GM19025 (cell line): ENCODE measurements around the gene ANKRD6.
"Not testable (repeated sequence)": the region's sequence is repeated elsewhere in the genome, so short reads cannot be mapped to it uniquely, and the experiment has no call there.

Experiments used
- ATAC-seq: cut with Tn5 transposase; IDR thresholded peaks from one replicate; pipeline ENCODE4 v1.9.1; 2021; ENCODE audit warnings: mild to moderate bottlenecking, low read depth, moderate library complexity; ENCODE audit not compliant: unreplicated experiment

ANKRD6 gene

DNA sequence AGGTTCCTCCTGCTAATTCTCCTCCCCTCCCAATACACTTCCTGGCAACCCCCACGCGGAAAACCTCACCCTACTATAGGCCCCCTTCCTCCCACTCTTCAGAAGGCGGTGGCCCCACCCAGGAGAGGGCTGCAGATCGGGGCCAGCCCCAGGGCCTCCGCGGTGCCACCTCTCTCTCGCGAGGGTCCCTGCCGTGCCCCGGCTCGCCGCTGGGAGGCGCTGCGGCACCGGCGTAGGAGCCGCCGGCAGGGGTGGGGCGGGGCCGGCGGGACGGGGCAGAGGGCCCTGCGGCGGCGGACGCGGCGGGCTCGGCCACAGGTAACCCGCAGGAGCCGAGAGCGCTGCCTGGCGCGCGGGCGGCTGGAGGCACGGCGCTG, at the start of gene ANKRD6:
TSS of gene ANKRD6 (plus strand) at position 278 of the 377 bp plus-strand sequence. CDS start 133,825 bp downstream, outside the sequence.
- peak; percentile 81 for ATAC-seq

DNA sequence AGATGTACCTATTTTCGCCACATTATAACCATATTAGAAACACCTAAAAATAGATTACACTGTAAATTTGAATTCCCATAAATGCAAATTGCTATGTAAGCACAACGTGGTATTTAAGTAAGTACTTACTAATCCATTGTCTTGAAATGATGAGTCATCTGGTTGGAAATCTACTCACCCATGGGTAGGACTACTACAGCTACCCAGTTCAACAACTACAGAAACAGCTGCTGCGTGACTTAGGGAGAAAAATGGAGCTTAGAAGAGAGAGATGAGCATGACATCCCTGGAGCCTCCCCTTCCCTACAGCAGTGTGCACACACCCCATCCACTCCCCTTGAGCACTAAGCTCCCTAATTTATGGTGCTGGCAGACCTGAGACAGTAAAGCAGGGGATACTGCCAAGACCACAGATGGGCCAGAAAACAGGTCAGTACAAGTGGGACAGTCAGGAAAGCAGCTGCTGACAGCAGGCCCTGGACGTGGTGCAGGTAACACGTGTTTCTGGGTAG, 47.7 kb upstream of the ANKRD6 start:
- ATAC-seq = no peak

DNA sequence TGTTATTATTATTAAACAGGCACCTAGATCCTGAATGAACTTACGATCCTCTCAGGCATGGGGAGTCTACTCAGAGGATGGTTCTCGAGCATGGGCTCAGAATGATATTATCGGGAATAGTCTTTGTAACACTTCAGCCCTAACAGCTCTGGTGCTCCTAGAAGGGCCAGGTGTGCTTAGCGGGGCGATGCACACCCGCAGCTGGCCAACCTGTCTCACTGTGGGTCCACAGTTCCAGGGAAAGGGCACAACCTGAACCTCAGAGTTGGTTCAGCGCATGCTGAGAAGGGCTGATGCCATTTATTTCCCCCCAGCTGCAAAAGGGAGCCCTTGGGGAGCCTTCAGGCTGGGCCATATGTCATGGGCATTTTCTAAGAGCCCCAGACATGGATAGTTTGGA, 47.1 kb upstream of the ANKRD6 start:
- no peak for ATAC-seq

DNA sequence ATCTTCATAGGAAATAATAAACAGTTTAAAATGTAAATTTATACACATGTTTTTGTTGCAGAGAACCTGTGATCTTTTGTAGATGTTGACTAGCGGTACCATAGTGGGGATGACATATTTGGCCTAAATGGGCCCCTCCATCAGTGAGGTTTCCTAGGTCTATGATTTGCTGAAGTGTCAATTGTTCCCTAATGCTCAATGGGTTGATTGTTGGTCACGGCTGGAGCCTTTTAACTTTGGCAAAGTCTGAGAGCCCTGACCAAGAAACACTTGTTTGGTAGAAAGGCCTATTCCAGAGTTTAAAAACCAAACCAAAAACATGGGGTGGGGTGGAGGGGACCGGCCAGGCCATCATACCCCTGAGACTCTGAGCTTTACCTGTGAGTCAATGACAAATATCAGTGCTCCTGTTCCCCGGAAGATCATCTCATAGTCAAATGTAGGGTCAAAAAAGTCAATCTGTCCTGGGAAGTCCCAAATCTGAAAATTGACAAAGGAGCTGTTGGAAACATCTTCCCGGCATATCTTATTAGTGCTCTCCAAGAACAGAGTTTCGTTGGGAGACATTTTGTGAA, 45.9 kb upstream of the ANKRD6 start:
- ATAC-seq = peak; percentile 28

DNA sequence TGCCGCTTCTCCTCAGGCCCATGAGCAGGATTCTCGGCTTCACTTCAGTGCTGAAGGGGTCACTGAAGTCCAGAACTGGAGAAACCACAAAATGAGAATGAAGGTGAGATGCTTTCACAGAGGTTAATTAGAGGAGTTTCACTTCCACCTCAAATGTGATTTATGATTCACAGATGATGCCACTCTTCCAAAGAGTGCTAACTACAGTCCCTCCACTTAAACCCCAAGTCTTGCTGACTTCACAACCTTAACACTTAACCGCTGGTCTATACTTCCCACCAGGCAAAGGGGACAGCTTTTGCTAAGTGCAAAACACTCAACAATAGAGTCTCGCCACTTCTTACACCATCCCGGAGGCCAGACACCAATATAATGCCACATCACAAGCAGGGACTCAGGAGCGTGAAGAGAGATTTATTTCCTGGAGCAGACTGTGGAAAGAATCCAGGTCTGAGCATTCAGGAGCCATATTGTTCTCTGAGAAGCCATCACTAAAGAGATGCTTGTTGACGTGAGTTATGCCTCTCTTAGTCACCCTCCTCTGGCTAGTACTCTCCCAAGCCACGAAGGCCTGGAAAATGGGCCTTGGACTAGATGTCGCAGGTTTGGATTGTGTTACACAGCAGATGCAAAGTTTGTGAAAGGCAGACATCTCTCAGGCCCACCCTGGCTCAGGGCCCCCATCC, 45.3 kb upstream of the ANKRD6 start:
- ATAC-seq = peak; percentile 96

DNA sequence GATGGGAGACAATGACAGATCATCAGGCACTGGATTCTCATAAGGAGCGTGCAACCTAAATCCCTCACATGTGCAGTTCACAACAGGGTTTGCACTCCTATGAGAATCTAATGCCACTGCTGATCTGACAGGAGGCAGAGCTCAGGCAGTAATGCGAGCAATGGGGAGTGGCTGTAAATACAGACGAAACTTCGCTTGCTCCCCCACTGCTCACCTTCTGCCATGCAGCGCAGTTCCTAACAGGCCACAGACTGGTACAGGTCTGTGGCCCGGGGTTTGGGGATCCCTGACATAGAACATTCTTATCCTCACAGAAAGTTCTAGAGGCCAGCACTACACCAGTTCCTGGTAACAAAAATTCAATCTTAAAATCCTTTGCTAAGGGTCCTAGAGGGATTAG, 44.1 kb upstream of the ANKRD6 start:
- no peak for ATAC-seq

DNA sequence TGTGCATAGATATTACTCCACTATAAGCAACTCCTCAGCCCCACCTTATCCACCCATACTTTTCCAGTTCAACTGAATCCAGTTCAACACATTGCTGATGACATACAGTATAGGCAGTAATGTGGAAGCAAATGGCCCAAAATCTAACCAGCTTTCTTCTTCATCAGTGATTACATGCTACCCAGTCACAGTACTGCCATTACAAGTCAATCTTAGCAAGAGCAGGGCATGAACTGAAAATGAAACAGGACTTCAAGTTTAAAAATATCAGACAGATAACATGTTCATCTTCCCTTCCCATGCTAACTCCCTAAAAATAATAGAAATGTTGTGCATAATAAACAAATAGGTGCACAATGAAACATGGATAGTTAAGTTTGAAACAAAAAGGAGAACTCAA, 40.1 kb upstream of the ANKRD6 start:
- no peak for ATAC-seq

DNA sequence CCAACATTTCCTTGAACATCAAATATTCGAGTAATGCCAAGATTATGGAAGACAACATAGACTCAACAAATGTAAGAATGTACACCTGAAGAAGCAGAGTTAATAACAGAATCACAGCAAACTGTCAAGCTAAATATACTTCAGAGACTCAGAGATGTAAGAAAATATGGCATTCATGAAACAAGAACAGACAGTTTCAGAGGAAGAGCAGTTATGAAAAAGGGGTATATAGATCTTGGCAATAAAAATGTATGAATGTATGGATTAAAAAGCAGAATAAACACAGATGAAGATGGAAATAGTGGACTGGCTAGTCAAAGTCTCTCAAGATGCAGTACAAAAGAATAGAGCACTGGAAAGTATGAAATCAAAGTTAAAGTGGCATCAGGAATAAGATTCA, 39.3 kb upstream of the ANKRD6 start:
- ATAC-seq = no peak

DNA sequence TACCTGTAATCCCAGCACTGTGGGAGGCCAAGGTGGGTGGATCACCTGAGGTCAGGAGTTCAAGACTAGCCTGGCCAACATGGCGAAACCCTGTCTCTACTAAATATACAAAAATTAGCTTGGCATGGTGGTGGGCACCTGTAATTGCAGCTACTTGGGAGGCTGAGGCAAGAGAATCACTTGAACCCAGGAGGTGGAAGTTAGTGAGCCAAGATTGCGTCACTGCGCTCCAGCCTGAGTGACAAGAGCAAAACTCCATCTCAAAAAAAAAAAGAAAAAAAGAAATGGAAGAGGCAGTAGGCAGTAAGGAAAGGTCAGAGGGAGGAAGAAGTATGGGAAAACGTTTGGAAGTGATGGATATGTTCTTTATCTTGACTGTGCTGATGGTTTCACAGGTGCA, 35.1 kb upstream of the ANKRD6 start:
- ATAC-seq = not testable (repeated sequence)

DNA sequence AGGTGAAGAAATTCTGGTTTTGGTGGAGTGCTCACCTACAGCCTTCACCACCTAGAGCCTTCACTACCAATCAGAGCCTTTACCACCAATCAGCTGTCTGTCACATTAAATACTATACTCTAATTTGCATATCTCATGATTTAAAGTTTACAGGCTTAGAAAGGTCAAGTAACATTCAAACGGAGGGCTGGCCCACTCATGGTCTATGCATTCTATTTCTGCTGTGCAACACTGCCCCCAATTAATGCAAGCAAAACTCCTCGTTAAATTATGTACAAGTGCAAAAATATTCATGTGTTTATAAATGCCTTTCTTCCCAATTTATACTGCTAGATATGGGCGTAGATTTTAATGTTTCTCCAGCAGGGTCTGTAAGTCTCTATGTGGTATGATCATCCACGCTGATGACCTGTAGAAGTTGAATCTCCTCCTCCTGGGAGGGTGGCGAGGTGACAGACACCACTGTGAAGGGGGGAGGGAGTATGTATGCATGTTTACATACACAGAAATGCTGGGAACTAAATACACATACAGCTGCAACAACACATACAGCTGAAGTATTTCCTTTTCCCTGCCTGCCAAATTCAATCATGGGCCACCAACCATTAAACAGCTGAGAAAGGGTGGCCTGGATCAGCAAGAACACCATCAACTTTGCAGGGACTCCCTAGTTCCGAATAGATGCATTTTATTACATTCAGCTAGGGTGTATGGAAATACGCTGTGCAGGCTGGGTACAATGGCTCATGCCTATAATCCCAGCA, 34.0 kb upstream of the ANKRD6 start:
- no peak for ATAC-seq

DNA sequence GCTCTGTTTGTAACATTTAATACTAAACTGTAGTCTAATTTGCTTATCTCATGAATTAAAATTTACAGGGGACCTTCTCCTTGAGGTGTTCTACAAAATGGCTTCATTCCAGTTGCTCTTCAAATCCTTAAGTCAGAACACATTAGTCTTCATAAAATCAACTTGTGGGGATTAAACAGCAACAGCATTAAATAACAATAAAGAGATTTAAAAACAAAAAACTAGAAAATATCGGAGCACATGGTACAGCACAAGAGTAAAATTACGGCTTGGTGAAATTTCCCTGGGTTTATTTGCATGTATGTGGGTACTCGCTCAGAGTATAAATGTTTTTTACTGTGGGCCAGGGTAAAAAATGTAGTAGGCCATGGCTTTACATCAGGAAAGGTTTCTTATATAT, 32.9 kb upstream of the ANKRD6 start:
- ATAC-seq = no peak

DNA sequence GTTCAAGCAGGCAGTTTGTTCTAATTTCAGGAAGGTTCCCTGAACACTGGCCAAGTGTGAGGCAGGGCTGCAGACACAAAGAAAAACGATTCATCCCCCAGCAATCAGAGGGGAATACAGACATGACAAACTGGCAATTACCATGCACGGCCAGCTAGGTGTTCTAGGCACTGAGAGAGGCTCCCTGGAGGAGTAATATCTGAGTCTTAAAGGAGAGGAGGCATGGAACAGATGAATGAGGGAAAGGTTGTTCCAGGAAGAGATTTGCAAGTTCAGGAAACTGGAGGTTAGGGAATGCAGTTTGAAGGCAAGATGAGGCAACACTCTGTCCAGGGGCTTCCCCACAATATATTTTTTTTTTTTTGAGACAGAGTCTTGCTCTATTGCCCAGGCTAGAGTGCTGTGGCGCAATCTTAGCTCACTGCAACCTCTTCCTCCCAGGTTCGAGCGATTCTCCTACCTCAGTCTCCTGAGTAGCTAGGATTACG, 32.0 kb upstream of the ANKRD6 start:
- no peak for ATAC-seq

DNA sequence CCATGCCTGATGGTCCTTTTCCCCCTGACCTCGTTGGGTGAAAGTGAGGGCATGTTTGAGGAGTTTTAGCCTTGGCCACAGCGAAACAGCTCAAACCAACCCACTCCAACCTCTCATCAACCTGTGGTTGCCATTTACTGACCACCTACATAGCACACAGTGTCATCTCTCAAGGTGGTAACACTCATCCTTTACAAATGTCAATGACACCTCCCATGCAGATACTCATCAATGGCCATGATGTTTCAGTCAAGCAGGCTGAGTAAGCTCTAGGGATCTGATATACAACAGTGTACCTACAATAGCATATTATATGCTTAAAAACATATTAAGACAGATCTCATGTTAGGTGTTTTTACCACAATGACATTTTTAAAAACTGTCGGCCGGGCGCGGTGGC, 30.2 kb upstream of the ANKRD6 start:
- ATAC-seq = no peak

DNA sequence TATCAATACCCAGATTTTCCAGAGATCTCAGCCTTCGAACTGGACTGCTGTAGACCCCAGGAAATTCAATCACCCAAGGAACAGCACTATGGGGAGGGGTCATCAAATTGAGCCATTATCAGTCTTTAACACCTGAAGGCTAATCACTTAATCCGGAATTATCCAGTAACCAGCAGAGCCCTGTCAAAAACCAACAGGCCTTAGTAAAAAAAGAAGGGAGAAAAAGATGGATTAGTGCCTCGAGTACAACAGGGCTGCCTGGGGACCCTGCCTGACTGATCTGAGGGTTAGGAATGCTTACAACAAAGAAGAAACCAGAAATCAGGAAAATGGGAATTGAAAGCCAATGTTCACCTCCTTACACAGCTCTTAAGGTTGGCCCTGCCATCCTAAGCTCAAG, 28.4 kb upstream of the ANKRD6 start:
- no peak for ATAC-seq

DNA sequence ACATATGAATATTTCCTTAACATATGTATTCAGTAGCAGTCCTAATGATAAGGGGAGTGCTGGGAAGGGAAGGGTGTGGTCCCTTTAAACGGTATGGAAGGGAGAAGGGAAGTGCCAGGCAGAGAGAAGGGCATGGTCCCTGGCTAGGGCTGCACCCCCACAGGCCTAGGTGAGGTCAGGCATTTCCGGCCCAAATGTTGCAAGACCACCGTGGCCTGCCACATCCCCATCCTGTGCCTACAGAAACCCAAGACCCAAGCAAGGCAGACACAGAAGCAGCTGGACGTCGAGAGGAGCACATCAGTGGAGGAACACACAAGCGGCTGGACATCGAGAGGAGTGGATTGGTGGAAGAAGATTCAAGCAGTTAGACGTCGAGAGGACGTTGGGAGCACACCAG, 26.8 kb upstream of the ANKRD6 start:
- no peak for ATAC-seq

DNA sequence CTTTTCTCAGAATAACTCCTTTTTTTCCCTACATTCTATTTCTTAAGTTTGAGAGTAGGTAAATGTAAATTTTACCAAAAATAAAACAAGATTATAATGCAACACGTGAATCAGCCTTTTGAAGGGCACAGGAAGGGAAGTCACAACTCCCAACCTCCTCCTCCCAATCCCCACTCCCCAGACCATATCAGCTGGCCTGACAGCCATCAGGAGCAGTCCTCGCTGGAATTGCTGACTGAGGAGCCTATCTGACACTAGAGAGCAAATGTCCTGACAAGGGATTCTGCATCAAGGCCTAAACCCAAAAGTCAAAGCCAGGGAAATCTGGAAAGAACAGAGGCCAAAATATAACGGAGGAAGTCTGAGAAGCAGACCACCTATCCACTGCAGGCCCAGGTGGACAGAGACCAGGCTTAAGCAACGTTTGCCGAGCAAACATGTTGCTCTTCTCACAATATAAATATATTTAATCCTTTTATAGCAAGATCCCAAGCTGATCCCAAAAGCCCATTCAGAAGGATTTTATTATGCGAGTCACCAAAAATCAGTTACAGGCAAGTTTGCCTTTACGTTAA, 23.4 kb upstream of the ANKRD6 start:
- no peak for ATAC-seq

DNA sequence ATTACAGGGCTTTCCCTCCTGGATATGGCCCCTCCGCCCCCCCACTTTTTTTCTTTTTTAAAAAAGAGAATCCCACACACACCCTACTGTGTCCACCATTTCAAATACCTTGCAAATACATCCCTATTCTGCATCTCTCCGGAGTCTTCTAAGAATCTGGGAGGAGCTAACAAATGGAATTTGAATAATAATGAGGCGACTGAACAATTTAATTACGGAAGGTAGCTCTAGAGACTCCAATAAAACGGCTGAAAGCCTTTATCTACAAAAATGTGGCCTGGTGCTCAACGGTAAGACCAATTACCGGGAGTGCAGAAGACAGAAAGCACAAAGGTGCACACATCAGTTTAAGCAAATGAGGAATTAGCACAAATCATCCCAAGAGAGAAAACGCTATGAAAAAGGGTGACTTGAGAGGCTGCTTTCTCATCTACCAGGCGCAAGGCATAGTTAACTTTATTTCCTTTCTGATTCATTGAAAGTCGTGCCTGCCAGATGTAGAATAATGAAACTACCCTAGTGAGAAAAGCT, 22.7 kb upstream of the ANKRD6 start:
- no peak for ATAC-seq

DNA sequence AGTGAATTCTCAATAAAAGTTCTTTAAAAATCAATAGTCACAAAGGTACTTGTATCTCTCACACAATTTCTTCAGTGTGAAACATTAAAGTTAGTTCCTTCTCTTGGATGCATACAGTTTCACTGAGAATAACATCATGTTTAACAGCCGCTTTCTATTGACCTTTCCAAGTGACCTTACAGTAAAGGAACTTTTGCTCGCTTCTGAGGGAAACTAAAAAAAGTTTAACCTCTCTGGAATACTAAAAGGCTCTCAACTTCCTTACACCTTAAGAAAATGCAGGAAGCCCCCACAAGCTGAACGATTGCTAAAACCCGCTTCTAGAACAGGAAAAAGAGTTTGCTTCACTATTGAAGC, 22.2 kb upstream of the ANKRD6 start:
- ATAC-seq = no peak

DNA sequence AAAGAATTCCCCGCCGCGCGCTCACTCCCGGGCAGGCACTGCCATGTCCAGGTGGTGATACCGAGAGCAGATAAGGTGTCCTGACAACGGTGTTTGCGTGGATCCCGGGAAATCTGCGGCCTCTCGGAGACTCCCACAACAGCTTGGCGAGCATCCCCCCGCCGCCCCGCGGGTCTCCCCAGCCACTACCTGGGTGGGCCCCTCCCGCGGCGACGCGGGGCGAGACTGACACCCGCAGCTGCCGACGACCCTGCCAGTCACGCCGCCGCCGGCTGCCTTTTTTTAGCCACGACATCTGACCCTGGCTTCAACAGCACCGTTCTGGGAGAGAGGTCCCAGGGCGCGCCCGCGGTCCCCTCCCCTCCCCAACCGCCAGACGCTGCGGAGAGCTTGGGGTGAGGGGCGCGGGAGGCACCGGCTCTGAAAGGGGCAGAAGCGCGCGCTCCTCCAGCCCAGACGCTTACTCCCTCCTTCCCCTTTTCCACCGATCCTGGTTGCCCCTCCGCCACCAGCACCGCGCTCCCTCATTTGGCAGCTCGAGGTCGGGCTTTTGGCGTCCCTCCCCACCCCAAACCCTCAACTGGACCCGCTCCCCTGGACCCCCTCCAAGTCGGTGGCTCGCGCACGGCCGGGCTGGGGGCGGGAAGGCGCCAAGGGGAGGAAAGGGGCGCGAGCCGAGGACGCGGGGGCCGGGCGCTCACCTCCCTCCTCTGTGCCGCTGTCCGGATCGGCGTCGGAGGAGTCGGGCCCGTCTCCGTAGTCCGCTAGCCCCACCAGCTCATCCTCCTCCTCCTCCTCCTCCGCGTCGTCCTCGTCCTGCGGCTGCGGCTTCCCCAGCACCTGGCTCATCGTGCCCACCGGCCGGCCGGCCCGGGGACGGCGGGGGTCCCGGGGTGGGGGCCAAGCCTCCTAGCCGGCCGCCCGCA, 21.5 kb upstream of the ANKRD6 start:
- peak; percentile 41 for ATAC-seq
